HEK293 (cell line): ENCODE measurements around the gene COL25A1.

Source experiments
- CTCF ChIA-PET: fragments of 350-600 bp; formaldehyde crosslinking; extraction: SDS; loops from one replicate; lab custom pipeline; 2021; ENCODE audit warnings: antibody characterized with exemption; lab: Yijun Ruan, JAX
- POLR2A ChIA-PET: fragments of 300-600 bp; formaldehyde crosslinking; extraction: SDS; loops from one replicate; lab custom pipeline; 2020; ENCODE audit warnings: antibody characterized with exemption, inconsistent platforms; lab: Yijun Ruan, JAX
- H3K27ac ChIP-seq: fragments of 200-500 bp; sonication (Bioruptor generic); 2 replicates; pipeline ENCODE4 v1.5.1; 2014; ENCODE audit warnings: low read depth, low read length, control low read depth, inconsistent platforms; ENCODE audit errors: extremely low read depth
- H3K36me3 ChIP-seq, 2 experiments: fragments of 200-500 bp in 1 of 2; sonication (Bioruptor generic) in 1 of 2; 1 replicate in 1 of 2; 2 replicates in 1 of 2; pipeline ENCODE4 v1.5.1; 2014 to 2017; ENCODE audit warnings: inconsistent platforms in 2 of 2, low read length in 2 of 2; ENCODE audit not compliant: control insufficient read depth in 2 of 2, insufficient read depth in 1 of 2
- H3K4me1 ChIP-seq: fragments of 200-500 bp; sonication (Bioruptor generic); 2 replicates; pipeline ENCODE4 v1.5.1; 2014; ENCODE audit warnings: mild to moderate bottlenecking, low read length, inconsistent platforms; ENCODE audit not compliant: control insufficient read depth, insufficient read depth
- H3K4me3 ChIP-seq: 2 replicates; pipeline ENCODE4 v1.5.1; 2011; ENCODE audit warnings: low read depth, mild to moderate bottlenecking, control low read depth, low read length, moderate library complexity
- H3K9me3 ChIP-seq: fragments of 200-500 bp; sonication (Bioruptor generic); 2 replicates; pipeline ENCODE4 v1.5.1; 2014; ENCODE audit warnings: low read depth, low read length, inconsistent platforms; ENCODE audit not compliant: control insufficient read depth, insufficient read depth
- BCL11A ChIP-seq: fragments of 450-650 bp; formaldehyde crosslinking; IDR thresholded peaks from 2 replicates; pipeline ENCODE4 v1.5.1; 2016; ENCODE audit warnings: low read depth, missing biosample characterization, missing genetic modification characterization
- RBAK ChIP-seq: fragments of 450-650 bp; formaldehyde crosslinking; IDR thresholded peaks from 2 replicates; pipeline ENCODE4 v1.5.1; 2016; ENCODE audit warnings: missing biosample characterization, missing genetic modification characterization
- ZFP37 ChIP-seq: fragments of 450-650 bp; formaldehyde crosslinking; IDR thresholded peaks from 2 replicates; pipeline ENCODE4 v1.5.1; 2016; ENCODE audit warnings: missing biosample characterization, missing genetic modification characterization
- ZIC2 ChIP-seq: fragments of 450-650 bp; formaldehyde crosslinking; IDR thresholded peaks from 2 replicates; pipeline ENCODE4 v1.5.1; 2016; ENCODE audit warnings: missing biosample characterization, missing genetic modification characterization
- ZNF132 ChIP-seq: fragments of 450-650 bp; formaldehyde crosslinking; IDR thresholded peaks from 2 replicates; pipeline ENCODE4 v1.5.1; 2017; ENCODE audit warnings: missing biosample characterization, missing genetic modification characterization, borderline replicate concordance
- ZNF16 ChIP-seq: fragments of 450-650 bp; formaldehyde crosslinking; IDR thresholded peaks from 2 replicates; pipeline ENCODE4 v1.5.1; 2016; ENCODE audit warnings: low read depth, missing biosample characterization, missing genetic modification characterization
- ZNF324 ChIP-seq: fragments of 450-650 bp; formaldehyde crosslinking; IDR thresholded peaks from 2 replicates; pipeline ENCODE4 v1.5.1; 2016; ENCODE audit warnings: missing biosample characterization, missing genetic modification characterization
- ZNF404 ChIP-seq: fragments of 450-650 bp; formaldehyde crosslinking; IDR thresholded peaks from 2 replicates; pipeline ENCODE4 v1.5.1; 2017; ENCODE audit warnings: missing biosample characterization, missing genetic modification characterization
- ZNF433 ChIP-seq: fragments of 450-650 bp; formaldehyde crosslinking; IDR thresholded peaks from 2 replicates; pipeline ENCODE4 v1.5.1; 2016; ENCODE audit warnings: missing biosample characterization, missing genetic modification characterization, low read depth
- ZNF843 ChIP-seq: fragments of 450-650 bp; formaldehyde crosslinking; IDR thresholded peaks from 2 replicates; pipeline ENCODE4 v1.5.1; 2016; ENCODE audit warnings: missing biosample characterization, missing genetic modification characterization
- TF ChIP-seq, protein P1 (sequence below): fragments of 450-650 bp; formaldehyde crosslinking; IDR thresholded peaks from 2 replicates; pipeline ENCODE4 v1.5.1; 2017; ENCODE audit warnings: missing biosample characterization, missing genetic modification characterization
- TF ChIP-seq, protein P2 (sequence below): fragments of 450-650 bp; formaldehyde crosslinking; IDR thresholded peaks from 2 replicates; pipeline ENCODE4 v1.5.1; 2016; ENCODE audit warnings: missing biosample characterization, missing genetic modification characterization, borderline replicate concordance
- TF ChIP-seq, protein P3 (sequence below): fragments of 450-650 bp; formaldehyde crosslinking; conservative IDR thresholded peaks from 2 replicates; pipeline ENCODE4 v1.5.1; 2016; ENCODE audit warnings: low read depth, missing biosample characterization, missing genetic modification characterization

COL25A1 gene

DNA sequence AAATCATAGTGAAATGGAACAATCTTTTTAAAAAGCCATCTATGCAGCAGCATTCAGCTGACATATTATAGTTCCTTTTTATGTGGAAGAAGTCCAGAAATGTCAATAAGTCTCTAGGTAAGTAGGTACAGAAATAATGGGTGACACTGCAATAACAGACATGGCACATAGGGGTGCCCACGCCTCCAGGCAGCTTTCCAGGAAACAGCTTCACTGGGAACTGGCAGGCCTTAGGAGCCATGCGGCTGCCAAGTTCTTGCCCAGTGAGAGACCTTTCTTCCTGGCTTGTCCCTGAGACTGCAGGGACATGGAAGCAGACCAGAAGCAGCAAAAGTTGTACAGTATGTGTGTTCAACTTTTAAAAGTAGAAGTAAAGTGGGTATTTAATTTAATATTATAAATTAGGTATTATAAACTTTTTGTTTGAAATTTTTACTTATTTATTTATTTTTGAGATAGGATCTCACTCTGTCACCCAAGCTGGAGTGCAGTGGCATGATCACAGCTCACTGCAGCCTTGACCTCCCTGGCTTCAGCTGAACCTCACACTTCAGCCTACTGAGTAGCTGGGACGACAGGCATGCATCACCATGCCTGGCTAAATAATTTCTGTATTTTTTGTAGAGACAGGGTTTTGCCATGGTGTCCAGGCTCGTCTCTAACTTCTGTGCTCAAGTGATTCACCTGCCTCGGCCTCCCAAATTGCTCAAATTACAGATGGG, 527.5 kb downstream of the COL25A1 start:
- Histone ChIP-seq H3K27ac (no peak overlapping the region), H3K36me3 (no peaks in the 10 kb centered on the region), H3K4me3 (no peak overlapping the region), H3K4me1 (no peaks in the 10 kb centered on the region), H3K9me3 (no peaks in the 10 kb centered on the region)
- ChIA-PET POLR2A (interaction anchor here (0.7 kb wide), 1 partner anchor 112 kb away, joined by 3 read pairs; no protein-coding TSS in a partner anchor), CTCF (no interaction called here)
- TF ChIP-seq ZNF16 (tag by site-specific recombination) (no peak), ZNF843 (tag by site-specific recombination) (no peak)
- TF ChIP-seq, protein P1, sequence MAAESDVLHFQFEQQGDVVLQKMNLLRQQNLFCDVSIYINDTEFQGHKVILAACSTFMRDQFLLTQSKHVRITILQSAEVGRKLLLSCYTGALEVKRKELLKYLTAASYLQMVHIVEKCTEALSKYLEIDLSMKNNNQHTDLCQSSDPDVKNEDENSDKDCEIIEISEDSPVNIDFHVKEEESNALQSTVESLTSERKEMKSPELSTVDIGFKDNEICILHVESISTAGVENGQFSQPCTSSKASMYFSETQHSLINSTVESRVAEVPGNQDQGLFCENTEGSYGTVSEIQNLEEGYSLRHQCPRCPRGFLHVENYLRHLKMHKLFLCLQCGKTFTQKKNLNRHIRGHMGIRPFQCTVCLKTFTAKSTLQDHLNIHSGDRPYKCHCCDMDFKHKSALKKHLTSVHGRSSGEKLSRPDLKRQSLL (tag by site-specific recombination), result no peak

DNA sequence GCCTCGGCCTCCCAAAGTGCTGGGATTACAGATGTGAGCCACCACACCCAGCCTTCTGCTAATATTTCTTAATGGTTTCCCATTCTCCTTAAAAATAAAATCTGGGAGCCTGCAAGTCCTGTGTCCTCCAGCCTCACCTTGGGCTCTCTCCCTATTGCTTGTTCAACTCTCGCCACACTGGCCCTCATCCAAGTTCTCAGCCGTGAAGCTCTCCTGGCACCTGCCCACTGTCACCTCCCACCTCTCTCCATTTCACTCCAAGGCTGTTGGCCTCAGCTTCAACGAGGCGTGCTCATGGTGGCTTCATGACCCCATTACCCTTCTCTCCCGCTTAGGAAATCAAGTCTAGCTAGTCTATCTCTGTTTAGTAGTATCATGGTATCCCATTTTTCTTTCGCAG, 530.1 kb downstream of the COL25A1 start:
- POLR2A ChIA-PET, result no interaction called here
- H3K4me3 ChIP-seq, result no peak overlapping the region
- no peaks in the 10 kb centered on the region for H3K9me3 ChIP-seq
- no peak for TF ChIP-seq ZNF433 (tag by site-specific recombination)
- no peak for TF ChIP-seq ZNF324 (tag by site-specific recombination)
- no peak for TF ChIP-seq BCL11A (tag by site-specific recombination)
- TF ChIP-seq, protein P2, sequence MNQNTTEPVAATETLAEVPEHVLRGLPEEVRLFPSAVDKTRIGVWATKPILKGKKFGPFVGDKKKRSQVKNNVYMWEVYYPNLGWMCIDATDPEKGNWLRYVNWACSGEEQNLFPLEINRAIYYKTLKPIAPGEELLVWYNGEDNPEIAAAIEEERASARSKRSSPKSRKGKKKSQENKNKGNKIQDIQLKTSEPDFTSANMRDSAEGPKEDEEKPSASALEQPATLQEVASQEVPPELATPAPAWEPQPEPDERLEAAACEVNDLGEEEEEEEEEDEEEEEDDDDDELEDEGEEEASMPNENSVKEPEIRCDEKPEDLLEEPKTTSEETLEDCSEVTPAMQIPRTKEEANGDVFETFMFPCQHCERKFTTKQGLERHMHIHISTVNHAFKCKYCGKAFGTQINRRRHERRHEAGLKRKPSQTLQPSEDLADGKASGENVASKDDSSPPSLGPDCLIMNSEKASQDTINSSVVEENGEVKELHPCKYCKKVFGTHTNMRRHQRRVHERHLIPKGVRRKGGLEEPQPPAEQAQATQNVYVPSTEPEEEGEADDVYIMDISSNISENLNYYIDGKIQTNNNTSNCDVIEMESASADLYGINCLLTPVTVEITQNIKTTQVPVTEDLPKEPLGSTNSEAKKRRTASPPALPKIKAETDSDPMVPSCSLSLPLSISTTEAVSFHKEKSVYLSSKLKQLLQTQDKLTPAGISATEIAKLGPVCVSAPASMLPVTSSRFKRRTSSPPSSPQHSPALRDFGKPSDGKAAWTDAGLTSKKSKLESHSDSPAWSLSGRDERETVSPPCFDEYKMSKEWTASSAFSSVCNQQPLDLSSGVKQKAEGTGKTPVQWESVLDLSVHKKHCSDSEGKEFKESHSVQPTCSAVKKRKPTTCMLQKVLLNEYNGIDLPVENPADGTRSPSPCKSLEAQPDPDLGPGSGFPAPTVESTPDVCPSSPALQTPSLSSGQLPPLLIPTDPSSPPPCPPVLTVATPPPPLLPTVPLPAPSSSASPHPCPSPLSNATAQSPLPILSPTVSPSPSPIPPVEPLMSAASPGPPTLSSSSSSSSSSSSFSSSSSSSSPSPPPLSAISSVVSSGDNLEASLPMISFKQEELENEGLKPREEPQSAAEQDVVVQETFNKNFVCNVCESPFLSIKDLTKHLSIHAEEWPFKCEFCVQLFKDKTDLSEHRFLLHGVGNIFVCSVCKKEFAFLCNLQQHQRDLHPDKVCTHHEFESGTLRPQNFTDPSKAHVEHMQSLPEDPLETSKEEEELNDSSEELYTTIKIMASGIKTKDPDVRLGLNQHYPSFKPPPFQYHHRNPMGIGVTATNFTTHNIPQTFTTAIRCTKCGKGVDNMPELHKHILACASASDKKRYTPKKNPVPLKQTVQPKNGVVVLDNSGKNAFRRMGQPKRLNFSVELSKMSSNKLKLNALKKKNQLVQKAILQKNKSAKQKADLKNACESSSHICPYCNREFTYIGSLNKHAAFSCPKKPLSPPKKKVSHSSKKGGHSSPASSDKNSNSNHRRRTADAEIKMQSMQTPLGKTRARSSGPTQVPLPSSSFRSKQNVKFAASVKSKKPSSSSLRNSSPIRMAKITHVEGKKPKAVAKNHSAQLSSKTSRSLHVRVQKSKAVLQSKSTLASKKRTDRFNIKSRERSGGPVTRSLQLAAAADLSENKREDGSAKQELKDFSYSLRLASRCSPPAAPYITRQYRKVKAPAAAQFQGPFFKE (tag by site-specific recombination), result no peak
- no peak for TF ChIP-seq ZNF132
- TF ChIP-seq ZNF404 (tag by site-specific recombination), result no peak
- no peak for TF ChIP-seq ZNF843 (tag by site-specific recombination)
- TF ChIP-seq, protein P3, sequence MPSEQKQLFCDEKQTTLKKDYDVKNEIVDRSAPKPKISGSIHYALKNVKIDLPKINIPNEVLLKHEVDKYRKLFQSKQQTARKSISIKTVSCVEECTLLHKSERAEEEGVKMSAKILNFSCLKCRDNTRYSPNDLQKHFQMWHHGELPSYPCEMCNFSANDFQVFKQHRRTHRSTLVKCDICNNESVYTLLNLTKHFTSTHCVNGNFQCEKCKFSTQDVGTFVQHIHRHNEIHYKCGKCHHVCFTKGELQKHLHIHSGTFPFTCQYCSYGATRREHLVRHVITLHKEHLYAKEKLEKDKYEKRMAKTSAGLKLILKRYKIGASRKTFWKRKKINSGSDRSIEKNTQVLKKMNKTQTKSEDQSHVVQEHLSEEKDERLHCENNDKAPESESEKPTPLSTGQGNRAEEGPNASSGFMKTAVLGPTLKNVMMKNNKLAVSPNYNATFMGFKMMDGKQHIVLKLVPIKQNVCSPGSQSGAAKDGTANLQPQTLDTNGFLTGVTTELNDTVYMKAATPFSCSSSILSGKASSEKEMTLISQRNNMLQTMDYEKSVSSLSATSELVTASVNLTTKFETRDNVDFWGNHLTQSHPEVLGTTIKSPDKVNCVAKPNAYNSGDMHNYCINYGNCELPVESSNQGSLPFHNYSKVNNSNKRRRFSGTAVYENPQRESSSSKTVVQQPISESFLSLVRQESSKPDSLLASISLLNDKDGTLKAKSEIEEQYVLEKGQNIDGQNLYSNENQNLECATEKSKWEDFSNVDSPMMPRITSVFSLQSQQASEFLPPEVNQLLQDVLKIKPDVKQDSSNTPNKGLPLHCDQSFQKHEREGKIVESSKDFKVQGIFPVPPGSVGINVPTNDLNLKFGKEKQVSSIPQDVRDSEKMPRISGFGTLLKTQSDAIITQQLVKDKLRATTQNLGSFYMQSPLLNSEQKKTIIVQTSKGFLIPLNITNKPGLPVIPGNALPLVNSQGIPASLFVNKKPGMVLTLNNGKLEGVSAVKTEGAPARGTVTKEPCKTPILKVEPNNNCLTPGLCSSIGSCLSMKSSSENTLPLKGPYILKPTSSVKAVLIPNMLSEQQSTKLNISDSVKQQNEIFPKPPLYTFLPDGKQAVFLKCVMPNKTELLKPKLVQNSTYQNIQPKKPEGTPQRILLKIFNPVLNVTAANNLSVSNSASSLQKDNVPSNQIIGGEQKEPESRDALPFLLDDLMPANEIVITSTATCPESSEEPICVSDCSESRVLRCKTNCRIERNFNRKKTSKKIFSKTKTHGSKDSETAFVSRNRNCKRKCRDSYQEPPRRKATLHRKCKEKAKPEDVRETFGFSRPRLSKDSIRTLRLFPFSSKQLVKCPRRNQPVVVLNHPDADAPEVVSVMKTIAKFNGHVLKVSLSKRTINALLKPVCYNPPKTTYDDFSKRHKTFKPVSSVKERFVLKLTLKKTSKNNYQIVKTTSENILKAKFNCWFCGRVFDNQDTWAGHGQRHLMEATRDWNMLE, result no peak
- no peak for TF ChIP-seq ZFP37 (tag by site-specific recombination)
- no peak for TF ChIP-seq ZIC2 (tag by site-specific recombination)
- no peak for TF ChIP-seq RBAK
- TF ChIP-seq, all 188 proteins: peak for 0
- CTCF ChIA-PET, result no interaction called here
- Histone ChIP-seq H3K4me1 (no peaks in the 10 kb centered on the region), H3K27ac (no peak overlapping the region), H3K36me3 (no peaks in the 10 kb centered on the region)
